Endothelial cell of hepatic sinusoid (primary cell): ENCODE measurements around the gene VSIG2.
"Not testable (repeated sequence)": the region's sequence is repeated elsewhere in the genome, so short reads cannot be mapped to it uniquely, and the experiment has no call there.

Source experiments
- in situ Hi-C: cut with HindIII; loops from 2 replicates; pipeline ENCODE4 v1.10.0; 2017; ENCODE audit warnings: low sequenced_read_pairs

The VSIG2 gene

GRCh38 chr11:124751741-124752470, at the start of gene VSIG2:
Gene VSIG2 (minus strand): TSS chr11:124752255. CDS start chr11:124752137, 118 bp downstream.
- in situ Hi-C loops: no loop called here

GRCh38 chr11:124801014-124801413, 49.0 kb upstream of the VSIG2 start:
- in situ Hi-C loops: no loop called here

GRCh38 chr11:124800226-124800929, 48.3 kb upstream of the VSIG2 start, which contains the start of gene MSANTD2:
Gene MSANTD2 (minus strand): TSS chr11:124800406. CDS start chr11:124800380, 26 bp downstream.
- in situ Hi-C loops: no loop called here

GRCh38 chr11:124799348-124800225, 47.5 kb upstream of the VSIG2 start:
- in situ Hi-C loops: loop anchor here (5.0 kb wide), 1 partner anchor 137 kb away; no protein-coding TSS in a partner anchor

GRCh38 chr11:124798991-124799347, 46.9 kb upstream of the VSIG2 start:
- in situ Hi-C loops: loop anchor here (5.0 kb wide), 1 partner anchor 137 kb away; no protein-coding TSS in a partner anchor

- in situ Hi-C loops: loop anchor here (5.0 kb wide), 1 partner anchor 134 kb away; no protein-coding TSS in a partner anchor
Measured at GRCh38 chr11:124796312-124796711, 44.3 kb upstream of the VSIG2 start.

GRCh38 chr11:124793466-124794278, 41.6 kb upstream of the VSIG2 start:
- in situ Hi-C loops: no loop called here

- in situ Hi-C loops: no loop called here
Measured at GRCh38 chr11:124791626-124792341, 39.7 kb upstream of the VSIG2 start.

GRCh38 chr11:124788521-124788920, 36.5 kb upstream of the VSIG2 start:
- in situ Hi-C loops: loop anchor here (5.0 kb wide), 1 partner anchor 71 kb away; no protein-coding TSS in a partner anchor

- in situ Hi-C loops: no loop called here
Measured at GRCh38 chr11:124784051-124784450, 32.0 kb upstream of the VSIG2 start.

GRCh38 chr11:124783002-124783401, 30.9 kb upstream of the VSIG2 start:
- in situ Hi-C loops: no loop called here

GRCh38 chr11:124779568-124779967, 27.5 kb upstream of the VSIG2 start:
- in situ Hi-C loops: no loop called here

- in situ Hi-C loops: no loop called here
Measured at GRCh38 chr11:124778281-124778680, 26.2 kb upstream of the VSIG2 start.

- in situ Hi-C loops: no loop called here
Measured at GRCh38 chr11:124776865-124777645, 25.0 kb upstream of the VSIG2 start.

- in situ Hi-C loops: not testable (repeated sequence)
Measured at GRCh38 chr11:124770959-124771358, 18.9 kb upstream of the VSIG2 start.

GRCh38 chr11:124769806-124770774, 18.0 kb upstream of the VSIG2 start:
- in situ Hi-C loops: no loop called here

GRCh38 chr11:124768914-124769313, 16.9 kb upstream of the VSIG2 start:
- in situ Hi-C loops: no loop called here

GRCh38 chr11:124766156-124766555, 14.1 kb upstream of the VSIG2 start:
- in situ Hi-C loops: no loop called here
